Aorta (tissue), 5 donors: ENCODE results near the gene SLCO1B3. TPM values are rescaled to one million over a fixed set of nuclear protein-coding genes. Genes with fewer than 3 reads are reported as not detected.

Experiments
- ATAC-seq: fragments of 200-7000 bp; cut with Tn5 transposase; one replicate; pipeline ENCODE4 v1.9.1; 2022; ENCODE audit warnings: moderate library complexity; ENCODE audit not compliant: low FRiP score
- DNase-seq, 2 donors: peaks; one replicate each; pipeline ENCODE4 v3.0.0-alpha.2; 2020
- H3K27ac ChIP-seq, 2 donors: one replicate each; pipeline ENCODE4 v1.5.1; 2013; ENCODE audit warnings: low read length in 2 of 2, mild to moderate bottlenecking in 2 of 2, moderate library complexity in 2 of 2, control low read depth in 1 of 2, inconsistent platforms in 1 of 2, low read depth in 1 of 2
- H3K27me3 ChIP-seq, 2 donors: one replicate each; pipeline ENCODE4 v1.6.1; 2013; ENCODE audit warnings: control low read depth in 1 of 2, low read length in 1 of 2, mild to moderate bottlenecking in 1 of 2, moderate library complexity in 1 of 2; ENCODE audit not compliant: insufficient read depth in 2 of 2, control insufficient read depth in 1 of 2
- H3K36me3 ChIP-seq, 2 donors: one replicate each; pipeline ENCODE4 v1.6.1; 2013; ENCODE audit warnings: control low read depth in 1 of 2, low read length in 1 of 2, mild to moderate bottlenecking in 1 of 2; ENCODE audit not compliant: insufficient read depth in 2 of 2, control insufficient read depth in 1 of 2
- H3K4me1 ChIP-seq, 2 donors: one replicate each; pipeline ENCODE4 v1.6.1; 2013; ENCODE audit warnings: low read length in 2 of 2, control low read depth in 1 of 2, mild to moderate bottlenecking in 1 of 2, moderate library complexity in 1 of 2; ENCODE audit not compliant: insufficient read depth in 2 of 2, control insufficient read depth in 1 of 2
- H3K4me3 ChIP-seq, 2 donors: one replicate each; pipeline ENCODE4 v1.5.1; 2013; ENCODE audit warnings: low read length in 2 of 2, control low read depth in 1 of 2, mild to moderate bottlenecking in 1 of 2
- H3K9me3 ChIP-seq: one replicate; pipeline ENCODE4 v1.6.1; 2013; ENCODE audit warnings: mild to moderate bottlenecking, low read length; ENCODE audit not compliant: control insufficient read depth
- WGBS, 2 donors: extraction: QIAGEN DNeasy Blood & Tissue Kit; methylation state at CpG; one replicate each; pipeline ENCODE4 v1.1.7; 2013; 5-methylcytosine and 5-hydroxymethylcytosine counted together
- intact Hi-C, 2 donors: fragments of 100-400 bp; cut with DNase I; formaldehyde crosslinking; loops; one replicate each; pipeline versions ENCODE4 v1.14.2 to v1.15.0; 2022
- polyA plus RNA-seq, 2 donors: library from polyadenylated mRNA; stranded (reverse); fragments of 200-250 nt; gene quantifications; one replicate each; pipeline ENCODE4 v1.2.3, GENCODE V29; 2013
- total RNA-seq, 2 donors: library from RNA; stranded (reverse); fragmentation: NEBNext Ultra II Directional; extraction: Animal tissue kit (Norgen Biotek cat#: 25700); gene quantifications; one replicate each; pipeline ENCODE4 v1.2.1, GENCODE V29; 2021
- donor health status: healthy with polysubstance abuse.
- donor health status: Bipolar disorder and iron deficiency.
- donor health status: DM: no; HTN: no; CAD: no.
- donor health status: DM: no; HTN: no; CAD: no.
- donor health status: DM: yes; HTN: yes; CAD: no.

The SLCO1B3 gene
- total and polyA plus RNA-seq, 4 donors, result 0.13 TPM; not detected in 3

DNA sequence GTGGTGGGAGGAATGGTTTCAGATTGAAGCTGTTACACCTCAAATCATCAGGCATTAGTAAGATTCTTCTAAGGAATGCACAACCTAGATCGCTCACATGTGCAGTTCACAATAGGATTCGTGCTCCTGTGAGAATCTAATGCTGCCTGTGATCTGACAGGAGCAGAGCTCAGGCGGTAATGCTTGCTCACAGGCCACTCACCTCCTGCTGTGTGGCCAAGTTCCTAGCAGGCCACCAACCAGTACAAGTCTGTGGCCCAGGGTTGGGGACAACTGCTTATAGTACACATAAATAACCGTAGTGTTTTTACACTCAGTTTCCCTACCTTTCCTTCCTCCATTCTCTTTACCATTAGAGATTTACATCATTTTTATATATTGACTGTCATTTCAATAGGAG lies 121.4 kb downstream of the SLCO1B3 start:
- H3K27ac ChIP-seq, result no peak overlapping the region
- DNase-seq, result no peak
- H3K27me3 ChIP-seq, result no peaks in the 10 kb centered on the region
- intact Hi-C loops, result no loop called here
- H3K4me1 ChIP-seq, result no peaks in the 10 kb centered on the region
- H3K36me3 ChIP-seq, result no peaks in the 10 kb centered on the region
- no peak for ATAC-seq
- 82 to 88% methylated on average over 4 of the region's 4 CpGs for WGBS, 2 donors
- no peaks in the 10 kb centered on the region for H3K9me3 ChIP-seq
- H3K4me3 ChIP-seq, result no peak overlapping the region

DNA sequence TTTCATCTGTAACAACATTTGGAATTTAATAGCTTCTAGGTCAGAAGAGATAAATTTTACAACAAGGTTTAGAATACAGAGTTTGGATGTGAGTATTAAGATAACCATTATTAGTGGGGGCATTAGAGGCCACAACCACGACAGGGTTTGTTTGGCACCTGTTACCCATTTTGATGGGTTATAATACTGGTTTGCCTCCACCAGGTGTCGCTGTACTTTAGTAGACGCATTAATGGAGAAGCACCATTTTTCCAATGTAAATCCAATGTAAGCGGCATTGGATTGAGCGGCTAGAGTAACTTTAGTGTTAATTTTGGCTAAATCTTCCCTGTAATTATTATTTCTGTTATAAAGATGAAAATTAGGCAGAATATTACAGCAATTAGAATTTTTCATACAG lies 136.2 kb downstream of the SLCO1B3 start:
- no peaks in the 10 kb centered on the region for H3K36me3 ChIP-seq
- DNase-seq (no peak), ATAC-seq (no peak)
- H3K27ac ChIP-seq, result no peak overlapping the region
- H3K9me3 ChIP-seq, result peaks cover 2% of the 10 kb centered on the region
- no peak overlapping the region for H3K4me3 ChIP-seq
- H3K27me3 ChIP-seq, result no peaks in the 10 kb centered on the region
- H3K4me1 ChIP-seq, result no peaks in the 10 kb centered on the region
- intact Hi-C loops, result loop anchor here in 1 of 2 donors (5.0 to 10.0 kb wide), 2 partner anchors 118 to 221 kb away; no protein-coding TSS in a partner anchor
- WGBS, 2 donors, result 41 to 44% methylated on average over 5 of the region's 5 CpGs

DNA sequence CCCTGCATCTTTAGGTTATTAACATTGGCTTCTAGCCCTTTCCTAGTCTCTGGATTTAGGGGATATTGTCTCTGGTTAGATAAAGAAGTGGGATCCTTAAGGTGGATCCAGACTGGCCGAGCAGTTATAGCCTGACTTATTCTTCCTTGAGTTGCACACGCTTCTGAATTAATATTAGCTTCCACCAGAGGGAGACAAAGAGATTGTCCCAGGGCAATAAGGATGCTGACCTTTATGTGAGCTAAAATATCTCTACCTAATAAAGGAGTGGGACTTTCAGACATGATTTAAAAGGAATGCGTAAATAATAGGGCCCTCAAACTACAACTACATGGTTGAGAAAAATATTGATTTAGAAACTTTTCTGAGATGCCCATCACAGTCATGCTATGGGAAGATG lies 139.7 kb downstream of the SLCO1B3 start:
- 74 to 83% methylated on average over 3 of the region's 3 CpGs for WGBS, 2 donors
- no peaks in the 10 kb centered on the region for H3K27me3 ChIP-seq
- intact Hi-C loops, result no loop called here
- H3K36me3 ChIP-seq, result no peaks in the 10 kb centered on the region
- no peaks in the 10 kb centered on the region for H3K4me1 ChIP-seq
- ATAC-seq (no peak), DNase-seq (no peak)
- H3K27ac ChIP-seq, result no peak overlapping the region
- H3K4me3 ChIP-seq, result no peak overlapping the region
- peaks cover 2% of the 10 kb centered on the region for H3K9me3 ChIP-seq

DNA sequence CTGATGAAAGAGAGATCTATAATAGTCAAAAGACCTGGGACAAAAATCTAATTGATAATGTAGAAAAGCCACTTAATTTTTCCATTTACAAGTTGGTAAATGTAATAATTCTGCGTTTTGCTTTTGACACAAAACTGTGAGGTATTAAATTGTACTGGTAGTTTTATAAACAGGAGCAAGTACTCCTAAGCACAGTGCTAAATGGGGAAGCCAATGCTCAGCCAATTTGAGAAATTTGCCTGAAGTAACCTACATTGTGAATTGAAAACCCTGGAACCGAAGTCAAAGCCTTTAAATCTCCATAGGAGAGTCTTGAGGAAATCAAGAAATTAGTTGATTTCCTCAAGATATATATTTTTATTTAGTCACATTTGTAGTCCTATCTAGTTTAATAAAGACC lies 152.8 kb downstream of the SLCO1B3 start:
- no peak for ATAC-seq
- 90 to 93% methylated on average over 2 of the region's 2 CpGs for WGBS, 2 donors
- H3K27me3 ChIP-seq, result no peaks in the 10 kb centered on the region
- intact Hi-C loops, result no loop called here
- H3K4me1 ChIP-seq, result no peaks in the 10 kb centered on the region
- H3K36me3 ChIP-seq, result no peaks in the 10 kb centered on the region
- H3K27ac ChIP-seq, result no peak overlapping the region
- no peak for DNase-seq
- H3K4me3 ChIP-seq, result no peak overlapping the region
- peaks cover 2% of the 10 kb centered on the region for H3K9me3 ChIP-seq

DNA sequence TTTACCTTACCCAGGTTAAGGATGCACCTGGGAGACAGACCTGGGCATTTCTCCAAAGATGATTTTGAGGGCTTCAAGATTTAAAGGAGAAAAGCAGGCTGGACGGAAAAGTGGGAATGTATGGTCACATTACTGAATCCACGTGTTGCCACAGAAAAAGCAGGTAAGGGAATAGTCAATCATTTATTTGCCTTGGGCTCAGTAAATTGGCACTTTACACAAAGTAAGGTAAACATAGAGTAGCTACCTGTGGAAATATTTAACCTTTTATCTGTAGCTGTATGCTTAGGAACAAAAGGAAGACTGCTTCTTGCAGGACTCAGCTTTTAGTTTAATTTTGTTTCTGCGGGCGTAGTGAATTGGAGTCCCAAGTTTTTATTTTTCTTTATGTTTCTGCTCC lies 153.3 kb downstream of the SLCO1B3 start:
- Histone ChIP-seq H3K27ac (no peak overlapping the region), H3K36me3 (no peaks in the 10 kb centered on the region), H3K9me3 (peaks cover 2% of the 10 kb centered on the region), H3K4me1 (no peaks in the 10 kb centered on the region), H3K27me3 (no peaks in the 10 kb centered on the region), H3K4me3 (no peak overlapping the region)
- WGBS, 2 donors, result 80 to 82% methylated on average over 4 of the region's 4 CpGs
- DNase-seq (no peak), ATAC-seq (no peak)
- intact Hi-C loops, result no loop called here

Other genes starting within 250 kb of the SLCO1B3 start
- gene SLCO1C1, start 115.4 kb upstream of the SLCO1B3 start, total RNA-seq, result 1 to 10 TPM; 4.3 to 5.1 TPM
- gene SLCO1C1, start 115.4 kb upstream of the SLCO1B3 start, polyA plus RNA-seq, result under 1 TPM in 1 of 2 donors, not detected in 1; 0.20 TPM